ENCODE measurements around the gene ZMYND10. TPM values are rescaled to one million over a fixed set of nuclear protein-coding genes. Genes with fewer than 3 reads are reported as not detected.

The ZMYND10 gene
- total RNA-seq, 2 donors from 2014 or later = 0.37 to 1.5 TPM

GRCh38 chr3:50338965-50339364 is 6.6 kb downstream of the ZMYND10 start:
- no peak overlapping the region for H3K4me3 ChIP-seq
- H3K27me3 ChIP-seq = no peaks in the 10 kb centered on the region
- H3K36me3 ChIP-seq = no peaks in the 10 kb centered on the region
- peak overlapping the region; percentile 97 for H3K27ac ChIP-seq
- peaks cover 13% of the 10 kb centered on the region for H3K4me1 ChIP-seq
- H3K9me3 ChIP-seq = no peaks in the 10 kb centered on the region
- intact Hi-C loops (cut with DNase I) = no loop called here
- peak overlapping the region; percentile 52 to 83 for H3K9ac ChIP-seq (ENCODE audit: low read depth in 2 of 2, low read length in 2 of 2)
- TF ChIP-seq, protein P1, sequence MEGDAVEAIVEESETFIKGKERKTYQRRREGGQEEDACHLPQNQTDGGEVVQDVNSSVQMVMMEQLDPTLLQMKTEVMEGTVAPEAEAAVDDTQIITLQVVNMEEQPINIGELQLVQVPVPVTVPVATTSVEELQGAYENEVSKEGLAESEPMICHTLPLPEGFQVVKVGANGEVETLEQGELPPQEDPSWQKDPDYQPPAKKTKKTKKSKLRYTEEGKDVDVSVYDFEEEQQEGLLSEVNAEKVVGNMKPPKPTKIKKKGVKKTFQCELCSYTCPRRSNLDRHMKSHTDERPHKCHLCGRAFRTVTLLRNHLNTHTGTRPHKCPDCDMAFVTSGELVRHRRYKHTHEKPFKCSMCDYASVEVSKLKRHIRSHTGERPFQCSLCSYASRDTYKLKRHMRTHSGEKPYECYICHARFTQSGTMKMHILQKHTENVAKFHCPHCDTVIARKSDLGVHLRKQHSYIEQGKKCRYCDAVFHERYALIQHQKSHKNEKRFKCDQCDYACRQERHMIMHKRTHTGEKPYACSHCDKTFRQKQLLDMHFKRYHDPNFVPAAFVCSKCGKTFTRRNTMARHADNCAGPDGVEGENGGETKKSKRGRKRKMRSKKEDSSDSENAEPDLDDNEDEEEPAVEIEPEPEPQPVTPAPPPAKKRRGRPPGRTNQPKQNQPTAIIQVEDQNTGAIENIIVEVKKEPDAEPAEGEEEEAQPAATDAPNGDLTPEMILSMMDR (IDR thresholded peaks at IDR 0.05) = no peak
- DNase-seq = peak; percentile 21

DNA sequence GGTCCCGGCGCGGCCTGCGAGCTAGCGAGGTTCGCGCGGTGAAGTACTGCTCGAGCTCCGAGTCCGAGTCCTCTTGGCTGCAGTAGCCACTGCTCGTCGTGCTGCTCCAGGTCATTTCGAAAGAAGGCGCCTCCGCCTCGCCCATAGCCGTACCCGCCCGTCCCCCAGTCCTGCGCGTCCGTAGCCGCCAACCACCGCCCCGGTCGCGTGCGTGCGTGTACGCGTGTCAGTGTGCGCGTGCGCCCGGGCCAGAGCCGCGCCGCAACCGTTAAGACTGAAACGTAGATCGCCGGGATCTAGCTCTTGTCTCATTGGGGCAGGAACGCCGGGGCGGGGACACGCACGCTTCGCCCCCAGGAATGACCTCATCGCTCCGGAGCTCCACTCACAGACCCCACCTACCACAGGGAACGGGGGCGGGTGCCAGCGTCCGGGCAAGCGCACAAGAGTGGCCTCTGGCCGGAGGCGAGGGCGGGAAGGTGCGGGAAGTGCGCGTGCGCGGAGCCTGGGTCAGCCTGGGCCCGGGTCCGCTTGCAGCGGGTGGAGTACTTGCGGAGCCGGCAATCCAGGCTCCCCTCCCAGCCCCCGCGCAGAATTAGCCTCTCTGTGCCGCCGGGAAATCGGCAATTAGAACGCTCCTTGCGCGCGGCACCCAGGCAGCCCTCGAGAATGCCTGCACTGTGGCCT is 8.2 kb downstream of the ZMYND10 start:
- no peaks in the 10 kb centered on the region for H3K27me3 ChIP-seq
- intact Hi-C loops (cut with DNase I) = no loop called here
- peak overlapping the region; percentile 69 for H3K4me3 ChIP-seq
- no peaks in the 10 kb centered on the region for H3K9me3 ChIP-seq
- H3K27ac ChIP-seq = peak overlapping the region; percentile 97
- TF ChIP-seq, protein P1 (IDR thresholded peaks at IDR 0.05) = no peak
- H3K36me3 ChIP-seq = no peaks in the 10 kb centered on the region
- peak; percentile 100 for DNase-seq
- H3K4me1 ChIP-seq = peaks cover 13% of the 10 kb centered on the region
- peak overlapping the region; percentile 83 to 89 for H3K9ac ChIP-seq (ENCODE audit: low read depth in 2 of 2, low read length in 2 of 2)

GRCh38 chr3:50336452-50337174 is 8.9 kb downstream of the ZMYND10 start:
- H3K27me3 ChIP-seq = no peaks in the 10 kb centered on the region
- H3K27ac ChIP-seq = peak overlapping the region; percentile 97
- intact Hi-C loops (cut with DNase I) = no loop called here
- H3K9me3 ChIP-seq = no peaks in the 10 kb centered on the region
- H3K36me3 ChIP-seq = peaks cover 2% of the 10 kb centered on the region
- H3K4me1 ChIP-seq = peaks cover 13% of the 10 kb centered on the region
- TF ChIP-seq, protein P1 (IDR thresholded peaks at IDR 0.05) = no peak
- H3K9ac ChIP-seq (ENCODE audit: low read depth in 2 of 2, low read length in 2 of 2) = peak overlapping the region; percentile 83 to 89
- H3K4me3 ChIP-seq = peak overlapping the region; percentile 69
- no peak for DNase-seq

- Histone ChIP-seq H3K36me3 (peaks cover 20% of the 10 kb centered on the region), H3K9me3 (no peaks in the 10 kb centered on the region), H3K4me1 (peaks cover 13% of the 10 kb centered on the region), H3K27ac (peak overlapping the region; percentile 97), H3K4me3 (no peak overlapping the region), H3K27me3 (no peaks in the 10 kb centered on the region), H3K9ac (ENCODE audit: low read depth in 2 of 2, low read length in 2 of 2) (peak overlapping the region in 1 of 2 donors; percentile 44)
- TF ChIP-seq, protein P1 (IDR thresholded peaks at IDR 0.05) = no peak
- intact Hi-C loops (cut with DNase I) = no loop called here
- DNase-seq = no peak
Observed at GRCh38 chr3:50334339-50335075, 11.0 kb downstream of the ZMYND10 start.

- TF ChIP-seq, protein P1 (IDR thresholded peaks at IDR 0.05) = no peak
- intact Hi-C loops (cut with DNase I) = no loop called here
- DNase-seq = no peak
- Histone ChIP-seq H3K4me1 (peaks cover 14% of the 10 kb centered on the region), H3K4me3 (no peak overlapping the region), H3K27me3 (no peaks in the 10 kb centered on the region), H3K36me3 (peaks cover 20% of the 10 kb centered on the region), H3K27ac (peak overlapping the region; percentile 97), H3K9me3 (no peaks in the 10 kb centered on the region), H3K9ac (ENCODE audit: low read depth in 2 of 2, low read length in 2 of 2) (peak overlapping the region in 1 of 2 donors; percentile 44)
Observed at GRCh38 chr3:50333744-50334328, 11.7 kb downstream of the ZMYND10 start.
